KMS-11 (cell line): ENCODE results near the gene KIF26B.
"Not testable (repeated sequence)": the region's sequence is repeated elsewhere in the genome, so short reads cannot be mapped to it uniquely, and the experiment has no call there.

Experiments
- H2AFZ ChIP-seq: fragments of 200-600 bp; sonication (generic); 2 replicates; pipeline ENCODE4 v1.6.1; 2016; ENCODE audit warnings: antibody characterized with exemption, mixed run types, low read depth
- H3K27ac ChIP-seq: fragments of 200-600 bp; sonication (generic); 2 replicates; pipeline ENCODE4 v1.6.1; 2016; ENCODE audit warnings: mild to moderate bottlenecking, mixed run types
- H3K27me3 ChIP-seq: fragments of 200-600 bp; sonication (generic); 2 replicates; pipeline ENCODE4 v1.6.1; 2017; ENCODE audit warnings: mild to moderate bottlenecking, low read depth, mixed run types, moderate library complexity; ENCODE audit not compliant: insufficient read depth
- H3K36me3 ChIP-seq: fragments of 200-600 bp; sonication (generic); 2 replicates; pipeline ENCODE4 v1.6.1; 2017; ENCODE audit warnings: mild to moderate bottlenecking, mixed run types; ENCODE audit not compliant: insufficient read depth
- H3K4me1 ChIP-seq: fragments of 200-600 bp; sonication (generic); 2 replicates; pipeline ENCODE4 v1.6.1; 2016; ENCODE audit warnings: mild to moderate bottlenecking, low read depth, mixed run types; ENCODE audit not compliant: poor library complexity, severe bottlenecking
- H3K4me2 ChIP-seq: fragments of 200-600 bp; sonication (generic); 2 replicates; pipeline ENCODE4 v1.7.0; 2016; ENCODE audit warnings: mild to moderate bottlenecking, mixed run types
- H3K4me3 ChIP-seq: fragments of 200-600 bp; sonication (generic); IDR thresholded peaks from 2 replicates; pipeline ENCODE4 v1.6.1; 2017; ENCODE audit warnings: low read depth, low read length, mixed read lengths; ENCODE audit not compliant: insufficient read depth
- H3K79me2 ChIP-seq: fragments of 200-600 bp; sonication (generic); 2 replicates; pipeline ENCODE4 v1.6.1; 2016; ENCODE audit warnings: low read depth, mixed run types; ENCODE audit not compliant: insufficient read depth
- H3K9ac ChIP-seq: fragments of 200-600 bp; sonication (generic); 2 replicates; pipeline ENCODE4 v1.6.1; 2016; ENCODE audit warnings: mild to moderate bottlenecking, mixed run types
- H4K20me1 ChIP-seq: fragments of 200-600 bp; sonication (generic); 2 replicates; pipeline ENCODE4 v1.6.1; 2016; ENCODE audit warnings: mild to moderate bottlenecking, mixed run types; ENCODE audit not compliant: insufficient read depth
- CTCF ChIP-seq: fragments of 200-600 bp; sonication (generic); conservative IDR thresholded peaks from 2 replicates; pipeline ENCODE4 v1.6.1; 2017; ENCODE audit warnings: low read depth, mild to moderate bottlenecking, antibody characterized with exemption, low read length, moderate library complexity, mixed read lengths

Gene KIF26B

DNA sequence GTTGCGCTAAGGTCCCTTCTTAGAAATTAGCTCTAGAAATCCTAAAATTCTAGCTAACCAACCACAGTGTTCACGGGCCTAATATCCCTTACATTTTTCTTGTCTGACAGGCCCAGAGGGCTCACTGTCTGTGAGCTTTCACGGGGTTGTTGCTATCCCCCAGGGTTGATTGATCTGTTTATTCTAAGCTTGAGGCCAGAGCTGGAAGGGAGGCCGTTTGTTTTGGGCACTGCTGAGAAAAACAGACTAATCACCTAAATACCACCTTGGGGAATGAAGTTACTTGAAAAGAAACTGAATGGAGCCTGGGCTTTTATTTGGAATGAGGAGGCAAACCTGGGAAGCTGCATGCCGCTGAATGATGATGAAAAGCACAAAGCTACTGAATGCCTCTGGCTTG is 162.4 kb downstream of the KIF26B start:
- no peak overlapping the region for H3K4me3 ChIP-seq
- no peak overlapping the region for H3K4me2 ChIP-seq
- no peak overlapping the region for H2AFZ ChIP-seq
- no peaks in the 10 kb centered on the region for H3K27me3 ChIP-seq
- no peaks in the 10 kb centered on the region for H3K4me1 ChIP-seq
- no peak overlapping the region for H3K9ac ChIP-seq
- no peaks in the 10 kb centered on the region for H3K36me3 ChIP-seq
- no peak for TF ChIP-seq CTCF
- no peaks in the 10 kb centered on the region for H4K20me1 ChIP-seq
- H3K79me2 ChIP-seq, result no peaks in the 10 kb centered on the region
- H3K27ac ChIP-seq, result no peak overlapping the region

- no peak for TF ChIP-seq CTCF
- no peaks in the 10 kb centered on the region for H3K4me1 ChIP-seq
- H4K20me1 ChIP-seq, result no peaks in the 10 kb centered on the region
- no peaks in the 10 kb centered on the region for H3K36me3 ChIP-seq
- no peak overlapping the region for H3K4me2 ChIP-seq
- H3K27me3 ChIP-seq, result no peaks in the 10 kb centered on the region
- H2AFZ ChIP-seq, result no peak overlapping the region
- H3K4me3 ChIP-seq, result no peak overlapping the region
- no peak overlapping the region for H3K27ac ChIP-seq
- no peaks in the 10 kb centered on the region for H3K79me2 ChIP-seq
- H3K9ac ChIP-seq, result no peak overlapping the region
Measured at GRCh38 chr1:245319094-245319493, 164.3 kb downstream of the KIF26B start.

DNA sequence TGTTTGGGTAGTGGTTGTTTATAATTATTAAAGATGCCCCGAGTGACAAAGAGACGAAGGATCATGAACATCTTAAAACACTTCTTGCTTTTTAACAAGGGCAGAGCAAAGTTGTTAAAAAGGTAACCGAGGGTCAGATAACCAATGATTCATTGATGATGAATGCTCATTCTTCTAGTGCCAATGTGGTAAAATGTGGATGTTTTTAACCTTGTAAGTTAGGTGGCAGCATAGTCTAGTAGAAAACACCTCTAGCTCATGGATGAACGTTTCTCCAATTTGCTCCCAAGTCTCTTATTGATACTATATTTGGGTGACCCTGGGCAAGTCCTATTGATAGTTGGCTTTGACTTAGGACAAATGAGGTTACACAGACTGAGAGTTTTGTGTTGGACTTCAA is 167.9 kb downstream of the KIF26B start:
- H3K36me3 ChIP-seq, result no peaks in the 10 kb centered on the region
- no peak overlapping the region for H2AFZ ChIP-seq
- no peaks in the 10 kb centered on the region for H4K20me1 ChIP-seq
- no peak overlapping the region for H3K27ac ChIP-seq
- H3K4me3 ChIP-seq, result no peak overlapping the region
- no peak for TF ChIP-seq CTCF
- no peaks in the 10 kb centered on the region for H3K79me2 ChIP-seq
- H3K9ac ChIP-seq, result no peak overlapping the region
- no peaks in the 10 kb centered on the region for H3K4me1 ChIP-seq
- no peak overlapping the region for H3K4me2 ChIP-seq
- no peaks in the 10 kb centered on the region for H3K27me3 ChIP-seq

- H3K4me1 ChIP-seq, H3K79me2 ChIP-seq, H3K4me2 ChIP-seq, H4K20me1 ChIP-seq, H3K27me3 ChIP-seq, H3K9ac ChIP-seq, H2AFZ ChIP-seq, H3K27ac ChIP-seq, H3K4me3 ChIP-seq, H3K36me3 ChIP-seq: not testable (repeated sequence)
Measured at GRCh38 chr1:245323765-245324164, 169.0 kb downstream of the KIF26B start.

- H3K79me2 ChIP-seq, result no peaks in the 10 kb centered on the region
Measured at GRCh38 chr1:245325922-245326795, 171.4 kb downstream of the KIF26B start.

More at GRCh38 chr1:245325922-245326795, 171.4 kb downstream of the KIF26B start:
- TF ChIP-seq CTCF, result no peak
- no peaks in the 10 kb centered on the region for H3K4me1 ChIP-seq
- H3K27me3 ChIP-seq, result no peaks in the 10 kb centered on the region
- no peak overlapping the region for H3K4me3 ChIP-seq
- H3K36me3 ChIP-seq, result no peaks in the 10 kb centered on the region
- no peak overlapping the region for H3K4me2 ChIP-seq
- no peak overlapping the region for H2AFZ ChIP-seq
- H3K9ac ChIP-seq, result no peak overlapping the region
- no peak overlapping the region for H3K27ac ChIP-seq
- H4K20me1 ChIP-seq, result no peaks in the 10 kb centered on the region
